Measurements from ENCODE around the gene RAB11FIP3. TPM values are rescaled to one million over a fixed set of nuclear protein-coding genes. Genes with fewer than 3 reads are reported as not detected.

RAB11FIP3 gene
- polyA plus RNA-seq, 2 of the 4 experiments (the other 2 are of a cell fraction), result 6.7 to 18.0 TPM

- ATAC-seq (peak; percentile 3 to 25; a peak in 5 of 6 replicates), FAIRE-seq (no peak), DNase-seq (ENCODE audit: low read depth in 1 of 2, low spot score in 1 of 2) (no peak)
- peak; percentile 22; the same call in 1 of the 2 replicates for TF ChIP-seq POLR2A (IDR thresholded peaks at IDR 0.05; ENCODE audit: low read length)
- TF ChIP-seq E2F6 (IDR thresholded peaks at IDR 0.05; ENCODE audit: borderline replicate concordance, low read depth), result peak; percentile 69; the same call in 1 of the 2 replicates
- no peak for TF ChIP-seq CTCF (IDR thresholded peaks at IDR 0.05)
- TF ChIP-seq POLR2AphosphoS2 (conservative IDR thresholded peaks at IDR 0.05; ENCODE audit: low read length), result 0 out of 2 replicates have a peak, but pooled peaks have one; percentile 46
- H3K4me2 ChIP-seq, result peak overlapping the region; percentile 89
- H3K27ac ChIP-seq, result peak overlapping the region; percentile 95 to 97
- H3K9me3 ChIP-seq, result no peaks in the 10 kb centered on the region
- CTCF ChIA-PET, result interaction anchor here (0.9 to 1.2 kb wide), 5 partner anchors 8 to 126 kb away, joined by 3 to 4 read pairs (median 3); partner anchors contain the start of gene RAB11FIP3
- WGBS (ENCODE audit: missing lambda C conversion rate), result 31% methylated on average over 16 of the region's 26 CpGs
- peaks cover 29% of the 10 kb centered on the region for H3K4me1 ChIP-seq
- POLR2A ChIA-PET, result interaction anchor here (1.3 kb wide), 1 partner anchor 101 kb away, joined by 4 read pairs; the partner anchor contains the start of gene RAB11FIP3
- H3K4me3 ChIP-seq, result peak overlapping the region; percentile 96
Observed at GRCh38 chr16:526181-527014, 100.9 kb downstream of the RAB11FIP3 start.

DNA sequence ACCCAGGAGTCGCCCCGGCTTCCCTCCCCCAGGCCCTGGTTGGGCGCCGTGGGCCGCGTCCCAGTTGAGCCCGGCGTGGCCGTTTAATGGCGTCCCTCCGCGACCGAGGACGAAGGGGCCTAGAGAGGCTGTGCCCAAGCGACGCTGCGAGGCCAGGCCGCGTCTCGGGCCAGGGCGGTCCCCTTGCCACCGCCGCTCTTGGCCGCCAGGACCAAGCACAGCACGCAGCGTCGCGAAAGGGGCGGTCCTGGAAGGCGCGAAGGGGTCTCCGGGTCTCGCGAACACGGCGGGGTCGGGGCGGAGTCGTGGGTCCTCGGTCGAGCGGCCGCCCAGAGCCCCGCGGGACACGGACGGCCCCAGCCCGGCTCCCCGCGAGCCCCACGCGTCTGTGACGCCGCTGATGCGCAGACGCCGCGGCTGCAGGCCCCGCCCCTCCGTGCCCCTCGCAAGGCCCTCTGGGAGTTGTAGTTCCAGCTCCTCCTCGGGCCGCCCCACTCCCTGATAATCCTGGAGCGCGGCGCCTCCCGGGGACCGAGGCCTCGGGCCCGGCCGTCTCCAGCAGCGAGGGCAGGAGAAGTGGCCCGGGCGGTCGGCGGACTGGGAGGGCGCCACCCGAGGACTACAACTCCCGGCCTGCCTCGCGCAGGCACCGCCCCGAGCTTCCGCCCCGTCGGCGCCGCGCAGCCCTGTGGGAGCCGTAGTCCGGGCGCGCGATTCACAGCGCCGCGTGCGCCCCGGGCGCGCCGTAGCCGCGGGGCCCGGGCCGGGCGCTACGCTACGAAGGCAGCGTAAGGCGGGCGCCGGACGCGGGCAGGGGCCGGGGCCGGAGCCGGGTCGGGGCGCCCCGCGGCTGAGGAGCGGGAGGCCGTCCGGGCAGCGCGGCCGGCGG lies 101.8 kb downstream of the RAB11FIP3 start, which contains the start of gene CAPN15:
Gene CAPN15, plus strand, starts transcription at position 698 of the 889 bp plus-strand sequence. CDS start 19,127 bp downstream, outside the sequence.
- peaks cover 29% of the 10 kb centered on the region for H3K4me1 ChIP-seq
- H3K4me3 ChIP-seq, result peak within 1 kb of the TSS; percentile 96
- ChIA-PET CTCF (interaction anchor here (1.2 kb wide), 2 partner anchors 12 kb away, joined by 3 read pairs; no protein-coding TSS in a partner anchor), POLR2A (interaction anchor here (0.7 to 1.3 kb wide), 3 partner anchors 8 to 102 kb away, joined by 3 to 4 read pairs (median 3); partner anchors contain the start of gene RAB11FIP3)
- FAIRE-seq (no peak), DNase-seq (ENCODE audit: low read depth in 1 of 2, low spot score in 1 of 2) (peak; percentile 61 to 90), ATAC-seq (peak; percentile 72 to 82)
- 0% methylated on average over 33 of the region's 129 CpGs for WGBS (ENCODE audit: missing lambda C conversion rate)
- H3K4me2 ChIP-seq, result peak within 1 kb of the TSS; percentile 89
- H3K9me3 ChIP-seq, result no peaks in the 10 kb centered on the region
- H3K27ac ChIP-seq, result peak within 1 kb of the TSS; percentile 95 to 97
- TF ChIP-seq NFE2L2 (conservative IDR thresholded peaks at IDR 0.05; ENCODE audit: low read length) (no peak), CBX2 (IDR thresholded peaks at IDR 0.05; ENCODE audit: borderline replicate concordance, low read depth) (no peak), CBX8 (IDR thresholded peaks at IDR 0.05) (no peak), EP300 (IDR thresholded peaks at IDR 0.05) (no peak), NR3C1 (IDR thresholded peaks at IDR 0.05) (no peak), TFCP2L1 (CRISPR knock-in tag; IDR thresholded peaks at IDR 0.05) (0 out of 2 replicates have a peak, but pooled peaks have one; percentile 27), HOXA7 (CRISPR knock-in tag; IDR thresholded peaks at IDR 0.05) (no peak), CEBPB (IDR thresholded peaks at IDR 0.05) (no peak), HEYL (CRISPR knock-in tag; IDR thresholded peaks at IDR 0.05) (no peak), ESRRA (IDR thresholded peaks at IDR 0.05; ENCODE audit: borderline replicate concordance, low read length) (no peak), MYC (IDR thresholded peaks at IDR 0.05; ENCODE audit: borderline replicate concordance, low read length) (peak; percentile 29; the same call in 1 of the 2 replicates), JUN (IDR thresholded peaks at IDR 0.05) (peak; percentile 64 to 80; a peak in 4 of 5 replicates), PHF8 (IDR thresholded peaks at IDR 0.05; ENCODE audit: borderline replicate concordance, low read depth) (peak; percentile 88; the same call in 1 of the 2 replicates), KDM1A (IDR thresholded peaks at IDR 0.05; ENCODE audit: low read depth) (no peak), GATA3 (IDR thresholded peaks at IDR 0.05; ENCODE audit: borderline replicate concordance) (no peak), FOSB (CRISPR knock-in tag; IDR thresholded peaks at IDR 0.05) (no peak), POLR2A (IDR thresholded peaks at IDR 0.05; ENCODE audit: low read length) (peak; percentile 83), EHF (CRISPR knock-in tag; IDR thresholded peaks at IDR 0.05) (no peak), E2F6 (IDR thresholded peaks at IDR 0.05; ENCODE audit: borderline replicate concordance, low read depth) (peak; percentile 71; the same call in 1 of the 2 replicates), HOXB5 (CRISPR knock-in tag; IDR thresholded peaks at IDR 0.05) (peak; percentile 53; the same call in 1 of the 2 replicates)
- TF ChIP-seq, protein P1, sequence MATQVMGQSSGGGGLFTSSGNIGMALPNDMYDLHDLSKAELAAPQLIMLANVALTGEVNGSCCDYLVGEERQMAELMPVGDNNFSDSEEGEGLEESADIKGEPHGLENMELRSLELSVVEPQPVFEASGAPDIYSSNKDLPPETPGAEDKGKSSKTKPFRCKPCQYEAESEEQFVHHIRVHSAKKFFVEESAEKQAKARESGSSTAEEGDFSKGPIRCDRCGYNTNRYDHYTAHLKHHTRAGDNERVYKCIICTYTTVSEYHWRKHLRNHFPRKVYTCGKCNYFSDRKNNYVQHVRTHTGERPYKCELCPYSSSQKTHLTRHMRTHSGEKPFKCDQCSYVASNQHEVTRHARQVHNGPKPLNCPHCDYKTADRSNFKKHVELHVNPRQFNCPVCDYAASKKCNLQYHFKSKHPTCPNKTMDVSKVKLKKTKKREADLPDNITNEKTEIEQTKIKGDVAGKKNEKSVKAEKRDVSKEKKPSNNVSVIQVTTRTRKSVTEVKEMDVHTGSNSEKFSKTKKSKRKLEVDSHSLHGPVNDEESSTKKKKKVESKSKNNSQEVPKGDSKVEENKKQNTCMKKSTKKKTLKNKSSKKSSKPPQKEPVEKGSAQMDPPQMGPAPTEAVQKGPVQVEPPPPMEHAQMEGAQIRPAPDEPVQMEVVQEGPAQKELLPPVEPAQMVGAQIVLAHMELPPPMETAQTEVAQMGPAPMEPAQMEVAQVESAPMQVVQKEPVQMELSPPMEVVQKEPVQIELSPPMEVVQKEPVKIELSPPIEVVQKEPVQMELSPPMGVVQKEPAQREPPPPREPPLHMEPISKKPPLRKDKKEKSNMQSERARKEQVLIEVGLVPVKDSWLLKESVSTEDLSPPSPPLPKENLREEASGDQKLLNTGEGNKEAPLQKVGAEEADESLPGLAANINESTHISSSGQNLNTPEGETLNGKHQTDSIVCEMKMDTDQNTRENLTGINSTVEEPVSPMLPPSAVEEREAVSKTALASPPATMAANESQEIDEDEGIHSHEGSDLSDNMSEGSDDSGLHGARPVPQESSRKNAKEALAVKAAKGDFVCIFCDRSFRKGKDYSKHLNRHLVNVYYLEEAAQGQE (IDR thresholded peaks at IDR 0.05), result 0 out of 2 replicates have a peak, but pooled peaks have one; percentile 39
- TF ChIP-seq, protein P2, sequence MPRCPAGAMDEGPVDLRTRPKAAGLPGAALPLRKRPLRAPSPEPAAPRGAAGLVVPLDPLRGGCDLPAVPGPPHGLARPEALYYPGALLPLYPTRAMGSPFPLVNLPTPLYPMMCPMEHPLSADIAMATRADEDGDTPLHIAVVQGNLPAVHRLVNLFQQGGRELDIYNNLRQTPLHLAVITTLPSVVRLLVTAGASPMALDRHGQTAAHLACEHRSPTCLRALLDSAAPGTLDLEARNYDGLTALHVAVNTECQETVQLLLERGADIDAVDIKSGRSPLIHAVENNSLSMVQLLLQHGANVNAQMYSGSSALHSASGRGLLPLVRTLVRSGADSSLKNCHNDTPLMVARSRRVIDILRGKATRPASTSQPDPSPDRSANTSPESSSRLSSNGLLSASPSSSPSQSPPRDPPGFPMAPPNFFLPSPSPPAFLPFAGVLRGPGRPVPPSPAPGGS (IDR thresholded peaks at IDR 0.05), result peak; percentile 54; the same call in 1 of the 3 replicates
- TF ChIP-seq, protein P3, sequence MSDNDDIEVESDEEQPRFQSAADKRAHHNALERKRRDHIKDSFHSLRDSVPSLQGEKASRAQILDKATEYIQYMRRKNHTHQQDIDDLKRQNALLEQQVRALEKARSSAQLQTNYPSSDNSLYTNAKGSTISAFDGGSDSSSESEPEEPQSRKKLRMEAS (IDR thresholded peaks at IDR 0.05), result peak; percentile 65

All from A549 (cell line).